GM23248 (cell line): ENCODE results near the gene MEIKIN.

Experiments used
- EZH2 ChIP-seq: fragments of 200-600 bp; sonication (generic); IDR thresholded peaks from 2 replicates; pipeline ENCODE4 v1.6.1; 2018; ENCODE audit warnings: antibody characterized with exemption, mild to moderate bottlenecking; ENCODE audit not compliant: insufficient read depth, poor library complexity, severe bottlenecking
- EZH2phosphoT487 ChIP-seq: fragments of 200-600 bp; sonication (generic); IDR thresholded peaks from 2 replicates; pipeline ENCODE4 v1.6.1; 2018; ENCODE audit warnings: antibody characterized with exemption, moderate library complexity, mild to moderate bottlenecking, low read depth; ENCODE audit not compliant: insufficient read depth

DNA sequence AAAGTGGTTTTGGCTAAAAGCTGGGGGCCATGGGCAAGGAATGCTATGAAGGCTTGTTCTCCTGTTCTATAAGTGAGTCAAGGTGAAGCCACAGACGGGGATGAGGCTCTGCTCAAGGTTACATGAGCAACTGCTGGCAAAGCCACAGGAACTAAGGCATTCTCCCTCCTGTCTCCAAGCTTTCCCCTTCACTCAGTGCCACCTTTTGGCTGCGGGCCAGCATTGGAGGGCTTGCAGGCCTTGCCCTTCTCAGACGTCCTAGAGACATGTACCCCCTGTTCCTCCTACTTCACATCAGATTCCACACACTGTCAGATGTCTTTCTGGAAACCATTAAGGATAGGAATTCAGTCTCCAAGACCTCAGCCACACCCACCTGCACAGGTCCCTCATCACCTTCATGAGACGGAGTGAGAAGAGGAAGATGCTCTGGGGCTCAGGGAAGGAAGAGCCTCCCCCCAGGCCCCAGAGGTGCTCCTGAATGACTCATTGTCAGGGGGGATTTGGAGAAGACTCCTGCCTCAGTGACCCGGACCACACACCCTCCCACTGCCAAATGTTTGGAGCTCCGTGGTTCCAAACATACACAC lies 20.5 kb upstream of the MEIKIN start:
- no peak for TF ChIP-seq EZH2
- TF ChIP-seq EZH2phosphoT487 = no peak
